GM06990 (cell line): ENCODE results near the gene GRIA4.
A peak's percentile ranks its signal among the peaks of the same experiment; 100 is the strongest.

ENCODE experiments used
- DNase-seq: peaks from one replicate; pipeline ENCODE4 v3.0.0-alpha.2; 2011; ENCODE audit not compliant: insufficient read length; ENCODE audit errors: extremely low read depth
- H3K27me3 ChIP-seq: replicated peaks from 2 replicates; pipeline ENCODE4 v1.6.0; 2011; ENCODE audit warnings: low read length; ENCODE audit not compliant: control insufficient read depth, insufficient read depth
- H3K36me3 ChIP-seq: 2 replicates; pipeline ENCODE4 v1.5.1; 2011; ENCODE audit warnings: low read length; ENCODE audit not compliant: control insufficient read depth, insufficient read depth
- H3K4me3 ChIP-seq: replicated peaks from 2 replicates; pipeline ENCODE4 v1.5.1; 2011; ENCODE audit warnings: low read depth, mild to moderate bottlenecking, control low read depth, low read length
- CTCF ChIP-seq: IDR thresholded peaks from 2 replicates; pipeline ENCODE4 v1.5.1; 2011; ENCODE audit warnings: low read length, control low read depth, mild to moderate bottlenecking, inconsistent platforms; ENCODE audit not compliant: insufficient read depth, poor library complexity, severe bottlenecking

GRIA4 gene

GRCh38 chr11:105823495-105824033 is 213.7 kb downstream of the GRIA4 start:
- TF ChIP-seq CTCF: no peak
- DNase-seq: no peak
- H3K4me3 ChIP-seq: no peak overlapping the region
- no peaks in the 10 kb centered on the region for H3K36me3 ChIP-seq
- no peaks in the 10 kb centered on the region for H3K27me3 ChIP-seq

- DNase-seq: no peak
- Histone ChIP-seq H3K27me3 (no peaks in the 10 kb centered on the region), H3K4me3 (no peak overlapping the region), H3K36me3 (no peaks in the 10 kb centered on the region)
- TF ChIP-seq CTCF: no peak
These were observed 214.7 kb downstream of the GRIA4 start for GRCh38 chr11:105824457-105825013.

- H3K36me3 ChIP-seq: no peaks in the 10 kb centered on the region
- H3K4me3 ChIP-seq: no peak overlapping the region
- H3K27me3 ChIP-seq: no peaks in the 10 kb centered on the region
- no peak for DNase-seq
- TF ChIP-seq CTCF: no peak
These were observed 215.3 kb downstream of the GRIA4 start for GRCh38 chr11:105825141-105825540.

GRCh38 chr11:105827906-105828305 is 218.0 kb downstream of the GRIA4 start:
- Histone ChIP-seq H3K4me3 (no peak overlapping the region), H3K27me3 (no peaks in the 10 kb centered on the region), H3K36me3 (no peaks in the 10 kb centered on the region)
- no peak for TF ChIP-seq CTCF
- no peak for DNase-seq

- Histone ChIP-seq H3K36me3 (no peaks in the 10 kb centered on the region), H3K4me3 (no peak overlapping the region), H3K27me3 (no peaks in the 10 kb centered on the region)
- DNase-seq: peak; percentile 14
- no peak for TF ChIP-seq CTCF
These were observed 219.2 kb downstream of the GRIA4 start for GRCh38 chr11:105829084-105829483.

GRCh38 chr11:105834461-105834860 is 224.6 kb downstream of the GRIA4 start:
- Histone ChIP-seq H3K4me3 (no peak overlapping the region), H3K27me3 (no peaks in the 10 kb centered on the region), H3K36me3 (no peaks in the 10 kb centered on the region)
- DNase-seq: no peak
- no peak for TF ChIP-seq CTCF
